OCI-LY3 (cell line): ENCODE measurements around the gene SHTN1.

Source experiments
- EZH2phosphoT487 ChIP-seq: fragments of 200-600 bp; shearing (Covaris generic); IDR thresholded peaks from 2 replicates; pipeline ENCODE4 v1.6.1; 2018; ENCODE audit warnings: antibody characterized with exemption, mixed run types, low read depth
- TF ChIP-seq, protein P1 (sequence below): fragments of 200-600, 300-600 bp; sonication (generic); IDR thresholded peaks from 2 replicates; pipeline ENCODE4 v1.5.1; 2014; ENCODE audit warnings: antibody characterized with exemption, low read length, low read depth

DNA sequence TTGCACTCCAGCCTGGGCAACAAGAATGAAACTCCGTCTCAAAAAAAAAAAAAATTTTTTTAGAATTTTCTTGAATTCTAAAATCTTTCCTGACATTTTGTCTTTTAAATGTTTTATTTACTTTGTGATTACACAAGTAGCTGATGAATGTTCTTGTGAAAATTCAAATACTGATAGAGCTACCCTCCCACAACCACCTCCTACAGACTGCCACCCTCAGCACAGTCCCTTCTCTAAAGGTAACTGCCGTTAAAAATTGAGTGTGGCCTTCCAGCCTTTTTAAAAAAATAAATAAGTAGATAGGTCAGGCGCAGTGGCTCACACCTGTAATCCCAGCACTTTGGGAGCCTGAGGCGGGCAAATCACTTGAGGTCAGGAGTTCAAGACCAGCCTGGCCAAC lies 140.6 kb downstream of the SHTN1 start:
- TF ChIP-seq, protein P1, sequence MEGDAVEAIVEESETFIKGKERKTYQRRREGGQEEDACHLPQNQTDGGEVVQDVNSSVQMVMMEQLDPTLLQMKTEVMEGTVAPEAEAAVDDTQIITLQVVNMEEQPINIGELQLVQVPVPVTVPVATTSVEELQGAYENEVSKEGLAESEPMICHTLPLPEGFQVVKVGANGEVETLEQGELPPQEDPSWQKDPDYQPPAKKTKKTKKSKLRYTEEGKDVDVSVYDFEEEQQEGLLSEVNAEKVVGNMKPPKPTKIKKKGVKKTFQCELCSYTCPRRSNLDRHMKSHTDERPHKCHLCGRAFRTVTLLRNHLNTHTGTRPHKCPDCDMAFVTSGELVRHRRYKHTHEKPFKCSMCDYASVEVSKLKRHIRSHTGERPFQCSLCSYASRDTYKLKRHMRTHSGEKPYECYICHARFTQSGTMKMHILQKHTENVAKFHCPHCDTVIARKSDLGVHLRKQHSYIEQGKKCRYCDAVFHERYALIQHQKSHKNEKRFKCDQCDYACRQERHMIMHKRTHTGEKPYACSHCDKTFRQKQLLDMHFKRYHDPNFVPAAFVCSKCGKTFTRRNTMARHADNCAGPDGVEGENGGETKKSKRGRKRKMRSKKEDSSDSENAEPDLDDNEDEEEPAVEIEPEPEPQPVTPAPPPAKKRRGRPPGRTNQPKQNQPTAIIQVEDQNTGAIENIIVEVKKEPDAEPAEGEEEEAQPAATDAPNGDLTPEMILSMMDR = no peak
- TF ChIP-seq EZH2phosphoT487 = no peak
